Smooth muscle cell (in vitro differentiated cells): ENCODE results near the gene OVOL2. TPM values are rescaled to one million over a fixed set of nuclear protein-coding genes. Genes with fewer than 3 reads are reported as not detected.

ENCODE experiments used
- DNase-seq: peaks from one replicate; lab custom pipeline; 2025; ENCODE audit not compliant: unreplicated experiment; lab: John Stamatoyannopoulos, UW
- H2AFZ ChIP-seq: fragments of 200-600 bp; sonication (generic); 2 replicates; pipeline ENCODE4 v1.6.0; 2016; ENCODE audit warnings: antibody characterized with exemption, low read depth, mild to moderate bottlenecking
- H3F3A ChIP-seq: fragments of 200-600 bp; sonication (generic); 2 replicates; pipeline ENCODE4 v1.6.0; 2017; ENCODE audit warnings: antibody characterized with exemption, low read depth
- H3K27ac ChIP-seq: fragments of 200-600 bp; sonication (generic); 2 replicates; pipeline ENCODE4 v1.5.1; 2016; ENCODE audit warnings: low read depth, mild to moderate bottlenecking
- H3K27me3 ChIP-seq: fragments of 200-600 bp; sonication (generic); 2 replicates; pipeline ENCODE4 v1.6.1; 2016; ENCODE audit warnings: low read depth, mild to moderate bottlenecking
- H3K36me3 ChIP-seq: fragments of 200-600 bp; sonication (generic); 2 replicates; pipeline ENCODE4 v1.5.1; 2016; ENCODE audit warnings: low read depth
- H3K4me1 ChIP-seq: fragments of 200-600 bp; sonication (generic); 2 replicates; pipeline ENCODE4 v1.5.1; 2016; ENCODE audit warnings: low read depth
- H3K4me2 ChIP-seq: fragments of 200-600 bp; sonication (generic); 2 replicates; pipeline ENCODE4 v1.6.0; 2016; ENCODE audit warnings: mild to moderate bottlenecking
- H3K4me3 ChIP-seq: fragments of 200-600 bp; sonication (generic); 2 replicates; pipeline ENCODE4 v1.5.1; 2016; ENCODE audit warnings: mild to moderate bottlenecking
- H3K79me2 ChIP-seq: fragments of 200-600 bp; sonication (generic); 2 replicates; pipeline ENCODE4 v1.6.0; 2016; ENCODE audit warnings: low read depth, mild to moderate bottlenecking
- H3K9ac ChIP-seq: fragments of 200-600 bp; sonication (generic); 2 replicates; pipeline ENCODE4 v1.6.0; 2016; ENCODE audit warnings: low read depth
- H3K9me3 ChIP-seq: fragments of 200-600 bp; sonication (generic); replicated peaks from 2 replicates; pipeline ENCODE4 v1.5.1; 2016; ENCODE audit warnings: low read depth
- H4K20me1 ChIP-seq: fragments of 200-600 bp; sonication (generic); 2 replicates; pipeline ENCODE4 v1.6.0; 2016; ENCODE audit warnings: low read depth
- WGBS: methylation state at CpG from one replicate; pipeline ENCODE4 v1.1.7; 2016; ENCODE audit warnings: low lambda C conversion rate; 5-methylcytosine and 5-hydroxymethylcytosine counted together
- polyA plus RNA-seq: library from polyadenylated mRNA; unstranded; fragments of >200 nt; fragmentation: Nextera tagmentation; extraction: Ambion mirVana; gene quantifications from 2 replicates; pipeline ENCODE4 v1.2.1, GENCODE V29; 2016
- total RNA-seq: library from RNA; depleted of rRNA; stranded (reverse); fragments of >200 nt; gene quantifications from 2 replicates; pipeline ENCODE4 v1.2.3, GENCODE V29; 2014
- TF ChIP-seq, protein P1 (sequence below): fragments of 200-600 bp; sonication (generic); IDR thresholded peaks from 2 replicates; pipeline ENCODE4 v1.5.1; 2017; ENCODE audit warnings: borderline replicate concordance, mild to moderate bottlenecking, antibody characterized with exemption; ENCODE audit not compliant: insufficient read depth, poor library complexity, severe bottlenecking

Gene OVOL2
- total and polyA plus RNA-seq, 2 experiments from 2014 or later = 1.1 TPM; not detected in 1

GRCh38 chr20:18020931-18021330 is 36.8 kb downstream of the OVOL2 start:
- WGBS = 93% methylated on average over 7 of the region's 7 CpGs
- H3F3A ChIP-seq = no peaks in the 10 kb centered on the region
- H3K9ac ChIP-seq = no peak overlapping the region
- H3K9me3 ChIP-seq = no peaks in the 10 kb centered on the region
- no peak overlapping the region for H3K4me2 ChIP-seq
- H3K36me3 ChIP-seq = no peaks in the 10 kb centered on the region
- DNase-seq = no peak
- TF ChIP-seq, protein P1, sequence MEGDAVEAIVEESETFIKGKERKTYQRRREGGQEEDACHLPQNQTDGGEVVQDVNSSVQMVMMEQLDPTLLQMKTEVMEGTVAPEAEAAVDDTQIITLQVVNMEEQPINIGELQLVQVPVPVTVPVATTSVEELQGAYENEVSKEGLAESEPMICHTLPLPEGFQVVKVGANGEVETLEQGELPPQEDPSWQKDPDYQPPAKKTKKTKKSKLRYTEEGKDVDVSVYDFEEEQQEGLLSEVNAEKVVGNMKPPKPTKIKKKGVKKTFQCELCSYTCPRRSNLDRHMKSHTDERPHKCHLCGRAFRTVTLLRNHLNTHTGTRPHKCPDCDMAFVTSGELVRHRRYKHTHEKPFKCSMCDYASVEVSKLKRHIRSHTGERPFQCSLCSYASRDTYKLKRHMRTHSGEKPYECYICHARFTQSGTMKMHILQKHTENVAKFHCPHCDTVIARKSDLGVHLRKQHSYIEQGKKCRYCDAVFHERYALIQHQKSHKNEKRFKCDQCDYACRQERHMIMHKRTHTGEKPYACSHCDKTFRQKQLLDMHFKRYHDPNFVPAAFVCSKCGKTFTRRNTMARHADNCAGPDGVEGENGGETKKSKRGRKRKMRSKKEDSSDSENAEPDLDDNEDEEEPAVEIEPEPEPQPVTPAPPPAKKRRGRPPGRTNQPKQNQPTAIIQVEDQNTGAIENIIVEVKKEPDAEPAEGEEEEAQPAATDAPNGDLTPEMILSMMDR = no peak
- no peaks in the 10 kb centered on the region for H4K20me1 ChIP-seq
- H3K27me3 ChIP-seq = no peaks in the 10 kb centered on the region
- no peaks in the 10 kb centered on the region for H3K4me1 ChIP-seq
- H3K79me2 ChIP-seq = no peaks in the 10 kb centered on the region
- no peak overlapping the region for H3K4me3 ChIP-seq
- no peak overlapping the region for H2AFZ ChIP-seq
- no peak overlapping the region for H3K27ac ChIP-seq

- Histone ChIP-seq H3K27me3 (no peaks in the 10 kb centered on the region), H3K4me3 (no peak overlapping the region), H3K36me3 (no peaks in the 10 kb centered on the region), H3K4me1 (no peaks in the 10 kb centered on the region), H3K9me3 (no peaks in the 10 kb centered on the region), H4K20me1 (no peaks in the 10 kb centered on the region), H3K4me2 (no peak overlapping the region), H3K27ac (no peak overlapping the region), H3F3A (no peaks in the 10 kb centered on the region), H2AFZ (no peak overlapping the region), H3K79me2 (no peaks in the 10 kb centered on the region), H3K9ac (no peak overlapping the region)
- no peak for DNase-seq
- 18% methylated on average over 1 of the region's 1 CpG for WGBS
- TF ChIP-seq, protein P1 = peak; percentile 23
Observed at GRCh38 chr20:18019068-18019467, 38.6 kb downstream of the OVOL2 start.

DNA sequence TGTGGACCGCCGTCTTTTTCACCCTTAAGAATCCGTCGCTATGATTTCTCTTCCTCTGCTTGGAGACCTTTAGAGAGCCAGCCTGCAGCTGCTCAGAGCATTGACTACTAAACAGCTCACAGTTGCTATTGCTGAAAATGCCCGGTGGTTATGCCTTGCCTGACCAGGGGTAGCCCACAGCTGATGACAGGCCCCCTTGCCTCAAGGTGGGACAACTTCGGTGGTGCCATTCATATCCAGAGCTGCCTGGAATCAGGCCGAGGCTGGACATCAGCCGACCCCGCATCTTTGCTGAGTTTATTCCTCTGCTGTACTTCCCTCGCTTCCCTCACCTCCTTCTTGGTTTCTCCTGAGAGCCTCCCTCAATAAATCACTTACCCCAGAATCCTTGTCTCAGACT is 39.6 kb downstream of the OVOL2 start:
- Histone ChIP-seq H3K27me3 (no peaks in the 10 kb centered on the region), H3F3A (no peaks in the 10 kb centered on the region), H3K79me2 (no peaks in the 10 kb centered on the region), H2AFZ (no peak overlapping the region), H3K9ac (no peak overlapping the region), H4K20me1 (no peaks in the 10 kb centered on the region), H3K9me3 (no peaks in the 10 kb centered on the region), H3K36me3 (no peaks in the 10 kb centered on the region), H3K27ac (no peak overlapping the region), H3K4me3 (no peak overlapping the region), H3K4me2 (no peak overlapping the region), H3K4me1 (no peaks in the 10 kb centered on the region)
- 92% methylated on average over 10 of the region's 10 CpGs for WGBS
- no peak for DNase-seq
- TF ChIP-seq, protein P1 = no peak

DNA sequence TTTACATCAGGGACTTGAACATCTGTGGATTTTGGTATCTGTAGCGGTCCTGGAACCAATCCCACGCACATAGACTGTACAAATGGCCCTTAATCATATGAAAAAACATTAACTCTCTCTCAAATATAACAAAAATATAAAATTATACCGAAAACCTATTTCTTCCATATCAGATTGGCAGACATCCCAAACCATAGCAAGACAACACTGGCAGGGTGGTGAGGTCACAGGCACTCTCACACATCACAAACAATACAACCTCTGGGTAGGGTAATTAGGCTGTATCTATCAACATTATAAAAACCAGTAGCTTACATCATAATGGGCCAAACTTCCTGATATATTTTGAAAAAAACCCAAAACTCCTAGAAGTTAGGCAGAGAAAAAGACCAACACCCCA is 40.9 kb downstream of the OVOL2 start:
- Histone ChIP-seq H4K20me1 (no peaks in the 10 kb centered on the region), H2AFZ (no peak overlapping the region), H3K4me3 (no peak overlapping the region), H3K27me3 (no peaks in the 10 kb centered on the region), H3K4me1 (no peaks in the 10 kb centered on the region), H3K9me3 (no peaks in the 10 kb centered on the region), H3K79me2 (no peaks in the 10 kb centered on the region), H3K36me3 (no peaks in the 10 kb centered on the region), H3K4me2 (no peak overlapping the region), H3K27ac (no peak overlapping the region), H3F3A (no peaks in the 10 kb centered on the region), H3K9ac (no peak overlapping the region)
- WGBS = 91% methylated on average over 3 of the region's 3 CpGs
- no peak for DNase-seq
- TF ChIP-seq, protein P1 = no peak
